ENCODE data around the gene MYRIP.

MYRIP gene

GRCh38 chr3:39781632-39782031 is 27.8 kb upstream of the MYRIP start:
- H3K27ac ChIP-seq (ENCODE audit: low read depth, low read length): no peak overlapping the region
- H3K4me3 ChIP-seq (ENCODE audit: low read length): no peak overlapping the region
- no peaks in the 10 kb centered on the region for H3K36me3 ChIP-seq (ENCODE audit: control insufficient read depth, low read length)
- TF ChIP-seq CTCF (IDR thresholded peaks at IDR 0.05; ENCODE audit: low read depth, low read length, poor library complexity, severe bottlenecking): no peak
- no peak for TF ChIP-seq EZH2phosphoT487 (IDR thresholded peaks at IDR 0.05; ENCODE audit: borderline replicate concordance, low read length)
- no peaks in the 10 kb centered on the region for H4K20me1 ChIP-seq (ENCODE audit: control insufficient read depth, insufficient read depth, low read depth, low read length)
- H3F3A ChIP-seq (ENCODE audit: control insufficient read depth, insufficient read depth): no peaks in the 10 kb centered on the region
- H3K79me2 ChIP-seq (ENCODE audit: control insufficient read depth, low read length): no peaks in the 10 kb centered on the region
- H3K27me3 ChIP-seq (ENCODE audit: control insufficient read depth, low read length): no peaks in the 10 kb centered on the region
- no peaks in the 10 kb centered on the region for H3K9me2 ChIP-seq (replicated peaks; ENCODE audit: control insufficient read depth, low read length)
- no peaks in the 10 kb centered on the region for H3K4me1 ChIP-seq (ENCODE audit: control insufficient read depth, low read length)
- no peaks in the 10 kb centered on the region for H3K9me3 ChIP-seq (ENCODE audit: control insufficient read depth, insufficient read depth, low read length)
- no peak overlapping the region for H3K4me2 ChIP-seq (ENCODE audit: low read length)

- Histone ChIP-seq H4K20me1 (ENCODE audit: control insufficient read depth, insufficient read depth, low read depth, low read length) (no peaks in the 10 kb centered on the region), H3K79me2 (ENCODE audit: control insufficient read depth, low read length) (no peaks in the 10 kb centered on the region), H3K27me3 (ENCODE audit: control insufficient read depth, low read length) (no peaks in the 10 kb centered on the region), H3K4me2 (ENCODE audit: low read length) (no peak overlapping the region), H3K4me1 (ENCODE audit: control insufficient read depth, low read length) (no peaks in the 10 kb centered on the region), H3K4me3 (ENCODE audit: low read length) (no peak overlapping the region), H3K36me3 (ENCODE audit: control insufficient read depth, low read length) (no peaks in the 10 kb centered on the region), H3K27ac (ENCODE audit: low read depth, low read length) (no peak overlapping the region), H3K9me2 (replicated peaks; ENCODE audit: control insufficient read depth, low read length) (no peaks in the 10 kb centered on the region), H3K9me3 (ENCODE audit: control insufficient read depth, insufficient read depth, low read length) (no peaks in the 10 kb centered on the region), H3F3A (ENCODE audit: control insufficient read depth, insufficient read depth) (no peaks in the 10 kb centered on the region)
- TF ChIP-seq CTCF (IDR thresholded peaks at IDR 0.05; ENCODE audit: low read depth, low read length, poor library complexity, severe bottlenecking) (no peak), EZH2phosphoT487 (IDR thresholded peaks at IDR 0.05; ENCODE audit: borderline replicate concordance, low read length) (no peak)
Observed at GRCh38 chr3:39783680-39784079, 25.7 kb upstream of the MYRIP start.

- Histone ChIP-seq H3K79me2 (ENCODE audit: control insufficient read depth, low read length) (no peaks in the 10 kb centered on the region), H3K27ac (ENCODE audit: low read depth, low read length) (no peak overlapping the region), H3K27me3 (ENCODE audit: control insufficient read depth, low read length) (no peaks in the 10 kb centered on the region), H3K9me3 (ENCODE audit: control insufficient read depth, insufficient read depth, low read length) (no peaks in the 10 kb centered on the region), H3F3A (ENCODE audit: control insufficient read depth, insufficient read depth) (no peaks in the 10 kb centered on the region), H4K20me1 (ENCODE audit: control insufficient read depth, insufficient read depth, low read depth, low read length) (no peaks in the 10 kb centered on the region), H3K4me1 (ENCODE audit: control insufficient read depth, low read length) (no peaks in the 10 kb centered on the region), H3K9me2 (replicated peaks; ENCODE audit: control insufficient read depth, low read length) (no peaks in the 10 kb centered on the region), H3K4me2 (ENCODE audit: low read length) (no peak overlapping the region), H3K36me3 (ENCODE audit: control insufficient read depth, low read length) (no peaks in the 10 kb centered on the region), H3K4me3 (ENCODE audit: low read length) (no peak overlapping the region)
- TF ChIP-seq CTCF (IDR thresholded peaks at IDR 0.05; ENCODE audit: low read depth, low read length, poor library complexity, severe bottlenecking) (no peak), EZH2phosphoT487 (IDR thresholded peaks at IDR 0.05; ENCODE audit: borderline replicate concordance, low read length) (no peak)
Observed at GRCh38 chr3:39784922-39785321, 24.5 kb upstream of the MYRIP start.

Measured in DOHH2 (cell line).